Measurements from ENCODE around the gene RPA1.

The RPA1 gene

DNA sequence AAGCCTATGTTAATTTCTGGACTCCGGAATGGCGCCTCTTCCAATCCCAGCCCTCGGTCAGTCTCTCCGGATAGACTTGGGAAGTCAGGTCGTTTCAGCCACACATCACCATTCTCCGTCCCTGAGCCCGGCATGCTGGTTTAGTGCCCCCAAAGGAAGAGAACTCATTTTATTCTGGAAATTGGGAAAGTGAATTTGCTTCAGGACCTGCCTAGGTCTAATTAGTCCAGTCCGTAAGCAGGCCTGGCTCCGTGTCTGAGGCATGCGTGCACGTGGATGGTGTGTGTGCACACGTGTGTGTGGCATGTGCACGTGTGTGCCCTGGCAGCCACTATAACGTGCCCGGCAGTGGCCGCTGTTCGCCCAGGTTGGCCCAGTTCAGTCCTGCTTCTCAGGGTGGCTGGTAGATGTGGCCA is 77.4 kb downstream of the RPA1 start:
- no peak for TF ChIP-seq CTCF (IDR thresholded peaks at IDR 0.05; ENCODE audit: low read length, missing control alignments)
- no peak for DNase-seq (ENCODE audit: low read depth)
- H3K4me3 ChIP-seq (replicated peaks; ENCODE audit: low read depth, low read length) = no peak overlapping the region

DNA sequence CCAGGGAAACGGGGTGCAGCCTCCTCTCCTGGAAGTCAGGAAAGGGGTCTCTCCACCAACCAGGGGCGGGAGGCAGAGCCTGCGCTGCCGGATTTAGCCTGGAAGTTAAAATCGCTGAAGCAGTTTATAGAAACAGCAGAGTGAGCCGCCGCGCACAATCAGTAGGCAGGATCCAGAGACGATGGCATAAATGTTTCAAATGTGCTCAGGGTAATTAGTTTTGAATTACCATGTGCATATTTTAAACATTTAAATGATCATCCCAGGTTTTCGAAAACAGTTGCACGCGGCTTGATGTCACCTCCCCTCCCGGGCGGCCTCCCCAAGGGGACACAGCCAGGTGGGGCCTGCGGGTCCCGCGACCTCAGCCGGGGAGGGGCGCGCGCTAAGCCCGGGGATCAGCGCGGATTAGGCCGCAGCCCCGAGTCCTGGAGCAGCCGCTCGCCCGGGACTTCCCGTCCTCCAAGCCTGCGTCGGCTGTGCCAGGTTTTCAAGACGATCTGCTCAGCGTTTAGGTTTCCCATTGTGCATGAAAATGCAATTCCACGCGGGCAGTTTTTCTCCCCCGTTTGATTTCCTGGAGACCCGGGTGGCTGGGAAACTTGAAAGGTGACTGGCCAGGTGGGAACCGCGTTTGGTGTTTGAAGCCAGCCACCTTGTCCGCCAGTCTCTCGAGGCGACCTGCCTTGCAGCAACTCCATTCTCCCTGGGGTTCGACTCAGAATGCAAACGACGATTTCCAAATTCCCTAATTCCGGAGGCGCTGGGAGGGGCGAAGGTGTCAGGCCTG is 78.3 kb downstream of the RPA1 start:
- DNase-seq (ENCODE audit: low read depth) = peak; percentile 48
- TF ChIP-seq CTCF (IDR thresholded peaks at IDR 0.05; ENCODE audit: low read length, missing control alignments) = no peak
- H3K4me3 ChIP-seq (replicated peaks; ENCODE audit: low read depth, low read length) = peak overlapping the region; percentile 31

- peak overlapping the region; percentile 31 for H3K4me3 ChIP-seq (replicated peaks; ENCODE audit: low read depth, low read length)
- TF ChIP-seq CTCF (IDR thresholded peaks at IDR 0.05; ENCODE audit: low read length, missing control alignments) = peak; percentile 80
- DNase-seq (ENCODE audit: low read depth) = peak; percentile 83
Measured at GRCh38 chr17:1908699-1909309, 79.0 kb downstream of the RPA1 start.

DNA sequence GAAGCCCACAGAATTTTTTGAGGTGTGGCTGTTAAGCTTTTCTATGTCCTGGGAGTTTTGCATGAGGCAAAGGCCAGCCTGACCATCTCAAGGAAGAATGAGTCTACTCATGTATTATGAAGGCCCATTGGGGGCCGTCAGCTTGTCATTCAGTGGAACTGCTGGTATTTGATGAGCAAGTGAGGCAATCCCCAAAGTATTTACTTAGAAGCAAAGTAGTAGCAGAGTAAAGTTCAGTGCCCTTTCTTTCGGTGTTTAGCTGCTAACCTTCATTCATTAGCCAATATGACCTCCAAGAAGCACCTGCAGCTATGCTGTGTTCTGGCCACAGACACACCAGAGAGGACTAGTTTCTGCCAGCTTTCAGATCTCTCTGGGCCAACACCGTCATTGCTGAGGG is 80.2 kb downstream of the RPA1 start:
- H3K4me3 ChIP-seq (replicated peaks; ENCODE audit: low read depth, low read length) = no peak overlapping the region

GRCh38 chr17:1912146-1912545 is 82.3 kb downstream of the RPA1 start:
- TF ChIP-seq CTCF (IDR thresholded peaks at IDR 0.05; ENCODE audit: low read length, missing control alignments) = no peak
- DNase-seq (ENCODE audit: low read depth) = no peak
- H3K4me3 ChIP-seq (replicated peaks; ENCODE audit: low read depth, low read length) = no peak overlapping the region

More for the DNA sequence above, 80.2 kb downstream of the RPA1 start:
- DNase-seq (ENCODE audit: low read depth) = no peak
- no peak for TF ChIP-seq CTCF (IDR thresholded peaks at IDR 0.05; ENCODE audit: low read length, missing control alignments)

GRCh38 chr17:1913702-1914101 is 83.9 kb downstream of the RPA1 start:
- no peak for TF ChIP-seq CTCF (IDR thresholded peaks at IDR 0.05; ENCODE audit: low read length, missing control alignments)
- no peak for DNase-seq (ENCODE audit: low read depth)

More at GRCh38 chr17:1913702-1914101, 83.9 kb downstream of the RPA1 start:
- H3K4me3 ChIP-seq (replicated peaks; ENCODE audit: low read depth, low read length) = no peak overlapping the region
